Pancreas (tissue), 10 donors: Measurements from ENCODE around the gene TBC1D10B. TPM values are rescaled to one million over a fixed set of nuclear protein-coding genes. Genes with fewer than 3 reads are reported as not detected.

Experiments used
- ATAC-seq, 4 donors: fragments of 200-7000 bp; cut with Tn5 transposase; one replicate each; pipeline versions ENCODE4 v1.8.0 to v1.9.1; 2020; ENCODE audit warnings: mild to moderate bottlenecking in 4 of 4, moderate library complexity in 4 of 4
- DNase-seq, 6 donors: peaks; one replicate each; pipeline ENCODE4 v3.0.0-alpha.2; 2020
- FAIRE-seq: peaks from 2 replicates; lab custom pipeline; 2012; peaks lifted over from hg19 to GRCh38; lab: Jason Lieb, UNC
- H3K27ac ChIP-seq, 4 donors: fragments of 200-600 bp; sonication (generic); 1 replicate in 3 of 4; 2 replicates in 1 of 4; pipeline versions ENCODE4 v1.5.0 to v1.8.0; 2020
- H3K27me3 ChIP-seq, 4 donors: fragments of 200-600 bp; one replicate each; pipeline ENCODE4 v1.8.0; 2021
- H3K36me3 ChIP-seq, 3 donors: fragments of 200-600 bp; sonication (generic) in 1 of 3; one replicate each; pipeline versions ENCODE4 v1.5.0 to v1.8.0; 2020 to 2021
- H3K4me1 ChIP-seq, 3 donors: fragments of 200-600 bp; one replicate each; pipeline ENCODE4 v1.8.0; 2021
- H3K4me3 ChIP-seq, 4 donors: fragments of 200-600 bp; sonication (generic) in 2 of 4; one replicate each; pipeline versions ENCODE4 v1.5.0 to v1.8.0; 2020 to 2021
- H3K9me3 ChIP-seq, 4 donors: fragments of 200-600 bp; one replicate each; pipeline ENCODE4 v1.8.0; 2021
- WGBS, 2 donors: extraction: QIAGEN DNeasy Blood & Tissue Kit; methylation state at CpG; one replicate each; pipeline ENCODE4 v1.1.7; 2013; 5-methylcytosine and 5-hydroxymethylcytosine counted together
- intact Hi-C, 3 donors: fragments of 100-400 bp; cut with DNase I; formaldehyde crosslinking; loops; one replicate each; pipeline versions ENCODE4 v1.11.1 to v1.14.2; 2022
- polyA plus RNA-seq, 2 donors: library from polyadenylated mRNA; stranded (reverse); fragments of 200-250 nt; gene quantifications; one replicate each; pipeline ENCODE4 v1.2.3, GENCODE V29; 2013
- total RNA-seq, 6 donors: library from RNA; stranded (reverse); fragmentation: NEBNext Ultra II Directional in 4 of 6; extraction: Animal tissue kit (Norgen Biotek cat#: 25700) in 4 of 6; gene quantifications; one replicate each; pipeline versions ENCODE4 v1.2.1 to v1.2.4, GENCODE V29; 2021 to 2023
- TF ChIP-seq, protein P1 (sequence below), 4 donors: fragments of 200-600 bp; sonication (generic) in 3 of 4; IDR thresholded peaks; one replicate each; pipeline versions ENCODE4 v1.5.0 to v1.8.0; 2021; ENCODE audit warnings: antibody characterized with exemption in 4 of 4
- donor health status: healthy with polysubstance abuse.
- donor health status: DM: no; HTN: no; CAD: no; lungs with moderate emphysema.
- donor health status: DM: no; HTN: no; CAD: no.
- donor health status: control.
- donor health status: control.
- donor health status: Bipolar disorder and iron deficiency.
- donor health status: DM: yes; HTN: yes; CAD: no.
- donor health status: DM: no; HTN: no; CAD: no.
- donor health status: DM: no; HTN: no; CAD: no.
- donor health status: DM: yes; HTN: yes; CAD: no.

The TBC1D10B gene
- total and polyA plus RNA-seq, 8 donors: 14.5 to 28.2 (median 15.6) TPM

DNA sequence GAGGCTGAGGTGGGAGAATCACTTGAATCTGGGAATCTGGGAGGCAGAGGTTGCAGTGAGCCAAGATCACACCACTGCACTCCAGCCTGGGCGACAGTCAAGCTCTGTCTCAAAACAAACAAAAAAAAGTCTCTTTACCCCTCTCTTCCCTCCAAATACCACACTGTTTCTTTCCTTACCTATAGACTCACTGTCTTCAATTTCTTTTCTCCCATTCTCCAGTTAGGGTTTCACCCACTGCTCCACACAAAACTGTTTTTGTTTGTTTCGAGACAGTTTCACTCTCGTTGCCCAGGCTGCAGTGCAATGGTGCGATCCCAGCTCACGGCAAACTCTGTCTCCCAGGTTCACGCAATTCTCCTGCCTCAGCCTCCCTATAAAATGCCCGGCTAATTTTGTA, 9.1 kb downstream of the TBC1D10B start:
- DNase-seq (peak in 1 of 6 donors; percentile 2), ATAC-seq (no peak), FAIRE-seq (no peak)
- Histone ChIP-seq H3K4me1 (peaks cover 0 to 3% (median 0%) of the 10 kb centered on the region in 3 donors), H3K4me3 (no peak overlapping the region), H3K27ac (no peak overlapping the region), H3K27me3 (no peaks in the 10 kb centered on the region), H3K36me3 (peaks cover 0 to 17% (median 4%) of the 10 kb centered on the region in 3 donors), H3K9me3 (no peaks in the 10 kb centered on the region)
- 94 to 95% methylated on average over 7 of the region's 7 CpGs for WGBS, 2 donors
- intact Hi-C loops: no loop called here
- TF ChIP-seq, protein P1, sequence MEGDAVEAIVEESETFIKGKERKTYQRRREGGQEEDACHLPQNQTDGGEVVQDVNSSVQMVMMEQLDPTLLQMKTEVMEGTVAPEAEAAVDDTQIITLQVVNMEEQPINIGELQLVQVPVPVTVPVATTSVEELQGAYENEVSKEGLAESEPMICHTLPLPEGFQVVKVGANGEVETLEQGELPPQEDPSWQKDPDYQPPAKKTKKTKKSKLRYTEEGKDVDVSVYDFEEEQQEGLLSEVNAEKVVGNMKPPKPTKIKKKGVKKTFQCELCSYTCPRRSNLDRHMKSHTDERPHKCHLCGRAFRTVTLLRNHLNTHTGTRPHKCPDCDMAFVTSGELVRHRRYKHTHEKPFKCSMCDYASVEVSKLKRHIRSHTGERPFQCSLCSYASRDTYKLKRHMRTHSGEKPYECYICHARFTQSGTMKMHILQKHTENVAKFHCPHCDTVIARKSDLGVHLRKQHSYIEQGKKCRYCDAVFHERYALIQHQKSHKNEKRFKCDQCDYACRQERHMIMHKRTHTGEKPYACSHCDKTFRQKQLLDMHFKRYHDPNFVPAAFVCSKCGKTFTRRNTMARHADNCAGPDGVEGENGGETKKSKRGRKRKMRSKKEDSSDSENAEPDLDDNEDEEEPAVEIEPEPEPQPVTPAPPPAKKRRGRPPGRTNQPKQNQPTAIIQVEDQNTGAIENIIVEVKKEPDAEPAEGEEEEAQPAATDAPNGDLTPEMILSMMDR (IDR thresholded peaks at IDR 0.05): no peak

- H3K36me3 ChIP-seq: peaks cover 0 to 17% (median 4%) of the 10 kb centered on the region in 3 donors
- H3K27ac ChIP-seq: no peak overlapping the region
- H3K9me3 ChIP-seq: no peaks in the 10 kb centered on the region
- intact Hi-C loops: no loop called here
- WGBS, 2 donors: 82 to 89% methylated on average over 6 of the region's 6 CpGs
- H3K4me1 ChIP-seq: peaks cover 0 to 3% (median 0%) of the 10 kb centered on the region in 3 donors
- FAIRE-seq (no peak), ATAC-seq (no peak), DNase-seq (peak in 1 of 6 donors; percentile 60)
- TF ChIP-seq, protein P1 (IDR thresholded peaks at IDR 0.05): no peak
- no peaks in the 10 kb centered on the region for H3K27me3 ChIP-seq
- no peak overlapping the region for H3K4me3 ChIP-seq
Measured at GRCh38 chr16:30359871-30360170, 10.5 kb downstream of the TBC1D10B start.

- no peak overlapping the region for H3K27ac ChIP-seq
- no peaks in the 10 kb centered on the region for H3K9me3 ChIP-seq
- peaks cover 0 to 3% (median 0%) of the 10 kb centered on the region in 3 donors for H3K4me1 ChIP-seq
- no peak overlapping the region for H3K4me3 ChIP-seq
- FAIRE-seq (no peak), ATAC-seq (no peak), DNase-seq (peak in 1 of 6 donors; percentile 74)
- intact Hi-C loops: no loop called here
- 90 to 91% methylated on average over 28 of the region's 28 CpGs for WGBS, 2 donors
- peaks cover 0 to 17% (median 4%) of the 10 kb centered on the region in 3 donors for H3K36me3 ChIP-seq
- TF ChIP-seq, protein P1 (IDR thresholded peaks at IDR 0.05): no peak
- no peaks in the 10 kb centered on the region for H3K27me3 ChIP-seq
Measured at GRCh38 chr16:30358990-30359870, 11.1 kb downstream of the TBC1D10B start.

GRCh38 chr16:30358577-30358936, 11.7 kb downstream of the TBC1D10B start:
- intact Hi-C loops: no loop called here
- Histone ChIP-seq H3K36me3 (peaks cover 0 to 17% (median 4%) of the 10 kb centered on the region in 3 donors), H3K27ac (no peak overlapping the region), H3K27me3 (no peaks in the 10 kb centered on the region), H3K9me3 (no peaks in the 10 kb centered on the region), H3K4me3 (no peak overlapping the region), H3K4me1 (peaks cover 0 to 10% (median 7%) of the 10 kb centered on the region in 3 donors)
- TF ChIP-seq, protein P1 (IDR thresholded peaks at IDR 0.05): no peak
- FAIRE-seq (no peak), ATAC-seq (no peak), DNase-seq (peak in 2 of 6 donors; percentile 16 to 51)
- WGBS, 2 donors: 94% methylated on average over 9 of the region's 9 CpGs
